Endothelial cell (in vitro differentiated cells): ENCODE results near the gene DAPK1. TPM values are rescaled to one million over a fixed set of nuclear protein-coding genes. Genes with fewer than 3 reads are reported as not detected.

ENCODE experiments used
- DNase-seq: peaks from one replicate; pipeline ENCODE4 v3.0.0; 2021; ENCODE audit warnings: low spot score
- H3K27ac Mint-ChIP-seq: one replicate; pipeline ENCODE4 v1.8.0; 2021; ENCODE audit warnings: mixed read lengths, inconsistent platforms; ENCODE audit not compliant: unreplicated experiment
- H3K27me3 Mint-ChIP-seq: one replicate; pipeline ENCODE4 v1.8.0; 2021; ENCODE audit warnings: mild to moderate bottlenecking, moderate library complexity, mixed read lengths, inconsistent platforms; ENCODE audit not compliant: unreplicated experiment
- H3K36me3 Mint-ChIP-seq: one replicate; pipeline ENCODE4 v1.8.0; 2021; ENCODE audit warnings: mild to moderate bottlenecking, low read depth, mixed read lengths, inconsistent platforms; ENCODE audit not compliant: unreplicated experiment
- H3K4me1 Mint-ChIP-seq: one replicate; pipeline ENCODE4 v1.8.0; 2021; ENCODE audit warnings: mild to moderate bottlenecking, mixed read lengths, inconsistent platforms; ENCODE audit not compliant: unreplicated experiment
- H3K4me3 Mint-ChIP-seq: one replicate; pipeline ENCODE4 v1.8.0; 2021; ENCODE audit warnings: mild to moderate bottlenecking, mixed read lengths, inconsistent platforms; ENCODE audit not compliant: unreplicated experiment
- H3K9me3 Mint-ChIP-seq: one replicate; pipeline ENCODE4 v1.8.0; 2021; ENCODE audit warnings: mixed read lengths, inconsistent platforms; ENCODE audit not compliant: unreplicated experiment
- total RNA-seq: library from RNA; stranded (reverse); fragmentation: NEBNext Ultra II Directional; extraction: Animal tissue kit (Norgen Biotek cat#: 25700); gene quantifications from one replicate; pipeline ENCODE4 v1.2.1, GENCODE V29; 2021; ENCODE audit not compliant: unreplicated experiment
- TF ChIP-seq, protein P1 (sequence below): fragments of 200-600 bp; sonication (generic); IDR thresholded peaks from one replicate; pipeline ENCODE4 v1.5.0; 2021; ENCODE audit warnings: antibody characterized with exemption; ENCODE audit not compliant: unreplicated experiment

The DAPK1 gene
- total RNA-seq, 1 donor from 2014 or later = 36.8 TPM

DNA sequence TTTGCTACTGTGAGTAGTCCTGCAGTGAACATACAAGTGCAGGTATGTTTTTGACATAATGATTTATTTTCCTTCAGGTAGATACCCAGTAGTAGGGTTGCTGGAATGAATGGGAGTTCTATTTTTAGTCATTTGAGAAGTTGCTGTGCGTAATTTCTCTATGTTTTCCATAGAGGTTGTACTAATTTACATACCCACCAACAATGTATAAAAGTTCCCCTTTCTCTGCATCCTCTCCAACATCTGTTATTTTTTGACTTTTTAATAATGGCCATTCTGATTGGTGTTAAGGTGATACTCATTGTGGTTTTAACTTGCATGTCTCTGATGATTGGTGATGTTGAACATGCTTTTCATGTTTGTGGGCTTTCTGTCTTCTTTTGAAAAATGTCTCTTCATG lies 163.6 kb downstream of the DAPK1 start:
- DNase-seq = no peak
- Mint-ChIP-seq H3K9me3 (no peaks in the 10 kb centered on the region), H3K27me3 (peaks cover 11% of the 10 kb centered on the region), H3K4me1 (peaks cover 13% of the 10 kb centered on the region), H3K27ac (no peak overlapping the region), H3K36me3 (peaks cover 7% of the 10 kb centered on the region), H3K4me3 (no peak overlapping the region)
- TF ChIP-seq, protein P1, sequence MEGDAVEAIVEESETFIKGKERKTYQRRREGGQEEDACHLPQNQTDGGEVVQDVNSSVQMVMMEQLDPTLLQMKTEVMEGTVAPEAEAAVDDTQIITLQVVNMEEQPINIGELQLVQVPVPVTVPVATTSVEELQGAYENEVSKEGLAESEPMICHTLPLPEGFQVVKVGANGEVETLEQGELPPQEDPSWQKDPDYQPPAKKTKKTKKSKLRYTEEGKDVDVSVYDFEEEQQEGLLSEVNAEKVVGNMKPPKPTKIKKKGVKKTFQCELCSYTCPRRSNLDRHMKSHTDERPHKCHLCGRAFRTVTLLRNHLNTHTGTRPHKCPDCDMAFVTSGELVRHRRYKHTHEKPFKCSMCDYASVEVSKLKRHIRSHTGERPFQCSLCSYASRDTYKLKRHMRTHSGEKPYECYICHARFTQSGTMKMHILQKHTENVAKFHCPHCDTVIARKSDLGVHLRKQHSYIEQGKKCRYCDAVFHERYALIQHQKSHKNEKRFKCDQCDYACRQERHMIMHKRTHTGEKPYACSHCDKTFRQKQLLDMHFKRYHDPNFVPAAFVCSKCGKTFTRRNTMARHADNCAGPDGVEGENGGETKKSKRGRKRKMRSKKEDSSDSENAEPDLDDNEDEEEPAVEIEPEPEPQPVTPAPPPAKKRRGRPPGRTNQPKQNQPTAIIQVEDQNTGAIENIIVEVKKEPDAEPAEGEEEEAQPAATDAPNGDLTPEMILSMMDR = no peak

DNA sequence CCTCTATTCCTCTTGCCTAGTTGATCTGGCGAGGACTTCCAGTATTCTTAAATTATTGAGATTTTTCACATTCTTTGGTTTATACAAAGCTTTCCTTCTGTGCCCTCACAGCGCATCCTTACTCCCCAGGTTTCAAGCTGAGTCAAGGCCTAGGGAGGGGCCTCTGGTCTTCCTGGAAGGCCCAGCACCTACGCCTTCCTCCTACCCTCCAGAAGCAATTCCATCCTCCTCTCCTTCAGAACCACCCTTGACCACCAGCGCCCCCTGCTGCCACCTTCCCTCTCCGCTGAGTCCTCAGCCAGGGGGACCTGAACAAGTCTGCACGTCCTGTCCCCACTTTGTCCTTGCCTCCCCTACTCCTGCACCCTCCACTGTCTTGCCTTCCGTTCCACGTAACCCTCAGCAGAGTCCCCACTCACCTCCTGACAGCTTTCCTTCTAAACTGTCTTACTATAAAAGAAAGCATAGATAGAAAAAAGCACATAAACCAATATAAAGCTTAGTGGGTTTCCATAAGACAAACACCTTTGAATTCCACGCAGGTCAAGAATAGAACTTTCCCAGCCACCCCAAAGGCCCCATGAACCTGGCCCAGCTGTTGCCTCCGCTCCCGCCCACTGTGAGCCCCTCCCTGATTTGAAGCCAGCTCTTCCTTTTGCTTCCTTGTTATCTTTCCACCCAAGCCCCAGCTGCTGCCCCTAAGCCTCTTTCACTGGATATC lies 165.3 kb downstream of the DAPK1 start:
- peaks cover 10% of the 10 kb centered on the region for H3K36me3 Mint-ChIP-seq

DNA sequence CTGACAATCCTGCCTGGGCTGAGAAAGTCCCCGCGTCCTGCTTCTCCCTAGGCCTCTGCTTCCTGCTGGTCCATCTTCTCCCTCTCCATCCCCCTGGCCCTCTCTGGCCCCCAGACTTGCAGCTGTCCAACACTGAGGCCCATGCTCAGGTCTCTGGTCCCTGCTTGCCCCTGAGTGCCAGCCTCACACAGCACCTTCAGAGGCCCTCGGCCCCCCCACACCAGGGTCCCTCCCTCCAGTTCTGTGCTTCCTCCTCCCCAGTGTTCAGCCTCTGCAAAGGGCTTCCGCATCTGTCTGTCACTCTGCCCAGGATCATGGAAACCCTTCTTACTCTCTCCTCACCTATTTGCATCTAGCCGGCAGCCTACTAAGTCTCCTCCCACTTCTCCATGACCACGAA lies 165.9 kb downstream of the DAPK1 start:
- H3K9me3 Mint-ChIP-seq = peaks cover 3% of the 10 kb centered on the region
- H3K36me3 Mint-ChIP-seq = peaks cover 10% of the 10 kb centered on the region
- H3K4me3 Mint-ChIP-seq = no peak overlapping the region
- H3K27me3 Mint-ChIP-seq = peaks cover 11% of the 10 kb centered on the region
- TF ChIP-seq, protein P1 = no peak
- H3K27ac Mint-ChIP-seq = no peak overlapping the region
- H3K4me1 Mint-ChIP-seq = no peaks in the 10 kb centered on the region
- DNase-seq = no peak

More for the DNA sequence above, 165.3 kb downstream of the DAPK1 start:
- Mint-ChIP-seq H3K9me3 (peaks cover 3% of the 10 kb centered on the region), H3K4me1 (no peaks in the 10 kb centered on the region), H3K4me3 (no peak overlapping the region), H3K27me3 (peaks cover 13% of the 10 kb centered on the region), H3K27ac (no peak overlapping the region)
- TF ChIP-seq, protein P1 = peak; percentile 69
- DNase-seq = peak; percentile 90

DNA sequence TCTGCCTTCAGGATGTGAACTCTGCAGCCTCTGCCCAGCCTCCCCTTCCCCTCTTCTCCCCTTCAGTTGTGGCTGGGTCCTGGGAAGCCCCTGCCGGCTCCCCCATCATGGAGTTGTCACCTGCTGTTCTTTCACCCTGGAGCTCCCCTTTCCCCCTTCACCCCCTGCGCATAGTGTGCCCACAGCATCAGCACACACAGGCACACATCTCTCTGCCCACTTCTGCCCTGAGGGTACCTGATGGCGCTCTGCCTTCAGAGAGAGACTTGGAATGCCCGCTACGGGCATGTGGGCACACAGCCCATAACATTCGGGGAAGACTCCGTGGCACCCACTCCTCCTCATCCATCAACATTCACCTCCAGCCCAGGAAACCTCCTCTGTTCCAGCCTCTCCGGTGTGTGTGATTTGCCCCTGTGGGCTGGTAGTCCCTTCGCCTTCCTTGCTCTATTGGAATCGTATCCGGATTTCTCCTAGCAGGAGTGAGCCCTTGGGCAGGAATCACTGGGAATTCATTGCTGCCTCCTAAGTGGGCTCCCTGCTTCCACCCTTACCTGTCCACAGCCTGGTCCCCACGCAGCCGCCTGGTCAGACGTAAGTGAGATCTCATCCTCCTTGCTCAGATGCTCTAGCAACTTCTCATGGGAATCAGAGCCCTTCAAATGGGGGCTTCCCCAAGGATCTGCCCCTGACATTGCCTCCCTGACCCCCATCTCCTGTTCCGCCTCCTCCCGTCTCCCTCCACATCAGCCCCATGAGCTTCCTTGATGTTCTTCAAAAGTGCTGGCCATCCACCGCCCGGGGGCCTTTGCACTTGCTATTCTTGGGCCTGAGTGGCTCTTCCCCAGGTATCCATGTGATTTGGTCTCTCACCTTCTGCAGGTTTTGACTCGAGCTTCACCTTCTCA lies 166.7 kb downstream of the DAPK1 start:
- DNase-seq = no peak
- H3K9me3 Mint-ChIP-seq = peaks cover 3% of the 10 kb centered on the region
- H3K27ac Mint-ChIP-seq = no peak overlapping the region
- TF ChIP-seq, protein P1 = no peak
- peaks cover 13% of the 10 kb centered on the region for H3K36me3 Mint-ChIP-seq
- H3K4me3 Mint-ChIP-seq = no peak overlapping the region
- H3K4me1 Mint-ChIP-seq = no peaks in the 10 kb centered on the region
- peaks cover 11% of the 10 kb centered on the region for H3K27me3 Mint-ChIP-seq
